ENCODE results near the gene GPR25.
A peak's percentile ranks its signal among the peaks of the same experiment; 100 is the strongest.

The GPR25 gene

GRCh38 chr1:200873116-200873670, 412 bp downstream of the GPR25 start:
- DNase-seq (ENCODE audit: low spot score), result no peak

GRCh38 chr1:200873671-200874397, 1.1 kb downstream of the GPR25 start:
- DNase-seq (ENCODE audit: low spot score), result no peak

- DNase-seq (ENCODE audit: low spot score), result no peak
Measured at GRCh38 chr1:200874694-200875093, 1.9 kb downstream of the GPR25 start.

GRCh38 chr1:200875416-200875815, 2.6 kb downstream of the GPR25 start:
- DNase-seq (ENCODE audit: low spot score), result no peak

- no peak for DNase-seq (ENCODE audit: low spot score)
Measured at GRCh38 chr1:200877010-200877409, 4.2 kb downstream of the GPR25 start.

- no peak for DNase-seq (ENCODE audit: low spot score)
Measured at GRCh38 chr1:200877839-200878551, 5.2 kb downstream of the GPR25 start.

- DNase-seq (ENCODE audit: low spot score), result no peak
Measured at GRCh38 chr1:200880212-200880611, 7.4 kb downstream of the GPR25 start.

GRCh38 chr1:200883118-200883517, 10.3 kb downstream of the GPR25 start:
- no peak for DNase-seq (ENCODE audit: low spot score)

- no peak for DNase-seq (ENCODE audit: low spot score)
Measured at GRCh38 chr1:200885623-200886402, 13.0 kb downstream of the GPR25 start.

GRCh38 chr1:200886594-200886993, 13.8 kb downstream of the GPR25 start:
- DNase-seq (ENCODE audit: low spot score), result no peak

- no peak for DNase-seq (ENCODE audit: low spot score)
Measured at GRCh38 chr1:200887036-200887435, 14.3 kb downstream of the GPR25 start.

- no peak for DNase-seq (ENCODE audit: low spot score)
Measured at GRCh38 chr1:200887772-200888348, 15.1 kb downstream of the GPR25 start.

GRCh38 chr1:200888349-200888838, 15.6 kb downstream of the GPR25 start:
- DNase-seq (ENCODE audit: low spot score), result peak; percentile 36

- no peak for DNase-seq (ENCODE audit: low spot score)
Measured at GRCh38 chr1:200889571-200889970, 16.8 kb downstream of the GPR25 start.

GRCh38 chr1:200890027-200890426, 17.2 kb downstream of the GPR25 start:
- DNase-seq (ENCODE audit: low spot score), result no peak

GRCh38 chr1:200890818-200891773, 18.3 kb downstream of the GPR25 start:
- DNase-seq (ENCODE audit: low spot score), result peak; percentile 72

- DNase-seq (ENCODE audit: low spot score), result no peak
Measured at GRCh38 chr1:200891774-200892157, 19.0 kb downstream of the GPR25 start.

GRCh38 chr1:200892546-200892945, 19.8 kb downstream of the GPR25 start:
- DNase-seq (ENCODE audit: low spot score), result no peak

- DNase-seq (ENCODE audit: low spot score), result no peak
Measured at GRCh38 chr1:200892958-200893357, 20.2 kb downstream of the GPR25 start.

- DNase-seq (ENCODE audit: low spot score), result no peak
Measured at GRCh38 chr1:200893411-200893901, 20.7 kb downstream of the GPR25 start.

Data from D341Med (cell line).